NCI-H524 treated with DMSO at 0.1 percent for 48 hours (cell line): ENCODE measurements around the gene ERCC6L2.
A peak's percentile ranks its signal among the peaks of the same experiment; 100 is the strongest.

Experiments
- DNase-seq: peaks from one replicate; lab custom pipeline; 2025; lab: John Stamatoyannopoulos, UW

The ERCC6L2 gene

DNA sequence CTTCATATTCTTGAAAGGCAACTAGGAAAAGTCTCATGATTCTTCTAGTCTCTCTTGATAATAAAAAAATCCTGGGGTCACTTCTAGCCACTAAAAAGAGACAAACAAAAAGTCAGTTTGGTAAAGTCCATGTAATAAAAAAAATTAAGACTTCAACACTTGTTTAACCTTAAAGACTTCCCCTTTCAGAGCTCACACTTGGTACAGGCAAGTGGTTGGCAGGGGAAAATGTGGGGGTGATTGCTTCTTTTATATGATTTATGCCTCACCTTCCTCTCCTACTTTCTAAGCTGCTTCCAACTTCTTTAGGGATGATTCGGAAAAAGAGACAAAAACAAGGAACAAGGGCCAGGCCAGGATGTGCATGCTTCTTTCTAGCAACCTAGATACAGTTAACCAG is 5.1 kb upstream of the ERCC6L2 start:
- no peak for DNase-seq

DNA sequence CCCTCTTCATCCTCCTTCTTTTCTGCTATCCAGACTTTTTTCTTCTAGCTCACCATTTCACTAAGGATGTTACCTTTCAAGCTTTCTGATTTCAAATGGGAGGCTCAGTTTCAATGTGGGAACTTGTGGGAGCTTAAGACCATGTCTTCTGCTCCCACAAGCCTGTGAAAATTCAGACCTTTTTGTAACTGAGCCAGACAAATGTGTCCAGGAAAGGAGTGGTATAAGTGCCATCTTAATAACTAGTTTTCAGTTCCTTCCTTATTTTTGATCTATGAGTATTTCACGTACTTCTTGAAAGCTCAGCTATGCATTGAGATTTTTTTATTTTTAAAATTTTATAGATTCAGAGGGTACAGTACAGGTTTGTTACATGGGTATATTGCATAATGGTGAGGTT is 4.6 kb upstream of the ERCC6L2 start:
- no peak for DNase-seq

DNA sequence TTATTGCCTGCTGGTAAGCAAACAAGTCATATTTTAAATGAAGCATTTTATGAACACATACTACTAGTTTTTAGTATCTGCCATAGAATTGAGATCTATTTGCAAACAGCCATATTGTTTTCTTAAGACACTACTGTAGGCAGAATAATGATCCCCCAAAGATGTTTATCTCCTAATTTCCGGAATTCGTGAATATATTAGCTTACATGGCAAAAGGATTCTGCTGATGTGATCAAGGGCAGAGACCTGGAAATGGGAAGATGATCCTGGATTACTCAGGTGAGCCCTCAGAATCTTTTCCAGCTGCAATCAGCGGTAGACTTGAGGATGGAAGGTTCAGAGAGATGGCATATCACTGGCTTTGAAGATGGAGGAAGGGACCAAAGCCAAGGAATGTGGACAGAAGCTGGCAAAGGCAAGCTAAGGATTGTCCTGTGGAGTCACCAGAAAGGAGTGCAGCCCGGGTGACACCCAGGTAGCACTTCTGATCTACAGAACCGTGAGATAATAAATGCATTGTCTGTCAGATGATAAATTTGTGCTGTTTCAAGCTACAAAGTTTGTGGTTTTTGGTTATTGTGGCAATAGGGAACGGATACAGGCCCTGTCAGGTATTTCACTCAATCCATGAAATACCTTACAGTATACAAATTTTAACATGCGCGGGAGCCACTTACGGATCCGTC is 1.0 kb upstream of the ERCC6L2 start:
- no peak for DNase-seq

DNA sequence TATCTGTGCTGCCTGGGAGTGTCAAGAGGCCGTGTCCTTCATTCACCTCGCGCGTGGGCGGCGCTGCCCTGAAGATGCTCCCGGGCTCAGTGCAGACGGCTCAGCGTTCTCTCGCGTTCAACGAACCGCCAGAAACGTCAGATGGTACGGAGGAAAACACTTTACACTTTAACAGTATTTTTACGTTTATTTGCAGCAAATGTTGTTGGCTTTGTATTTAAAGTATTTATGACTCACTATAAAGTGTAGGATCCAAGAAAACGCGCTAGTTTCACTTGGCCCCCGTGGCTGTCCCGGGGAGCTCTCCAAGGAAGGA is 544 bp upstream of the ERCC6L2 start:
- DNase-seq, result peak; percentile 32

DNA sequence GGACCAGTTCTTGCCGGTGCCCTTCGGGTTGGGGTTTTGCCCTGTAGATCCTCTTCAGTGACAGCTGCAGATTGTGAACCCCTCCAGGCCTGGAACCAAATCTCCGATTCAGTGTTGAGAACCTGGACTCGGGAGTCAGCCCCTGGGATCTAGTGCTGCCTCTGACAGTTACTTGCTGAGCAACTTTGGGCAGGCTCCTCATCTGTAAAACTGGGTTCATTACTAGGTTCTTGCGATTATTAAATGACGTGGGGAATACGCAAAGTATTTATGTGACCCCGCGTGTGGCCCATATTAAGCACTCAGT is 600 bp downstream of the ERCC6L2 start:
- no peak for DNase-seq

DNA sequence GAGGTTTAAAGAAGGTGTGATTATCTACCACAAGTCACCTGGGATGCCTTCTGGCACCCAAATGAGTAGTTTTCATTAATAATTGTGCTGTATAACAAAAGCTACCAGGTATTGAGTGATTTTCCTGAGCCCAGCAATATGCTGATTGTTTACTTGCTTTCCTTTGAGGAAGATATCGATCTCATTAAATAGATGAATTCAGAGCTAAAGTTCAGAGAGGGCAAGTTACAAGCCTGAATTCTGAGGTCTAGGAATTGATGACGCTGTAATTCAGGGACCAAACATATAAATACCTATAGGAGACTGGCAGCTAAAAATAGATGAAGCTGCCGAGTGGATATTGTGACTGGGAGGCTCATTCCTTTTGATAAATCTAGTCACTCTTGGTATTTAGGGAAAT is 1.1 kb downstream of the ERCC6L2 start:
- DNase-seq, result no peak

DNA sequence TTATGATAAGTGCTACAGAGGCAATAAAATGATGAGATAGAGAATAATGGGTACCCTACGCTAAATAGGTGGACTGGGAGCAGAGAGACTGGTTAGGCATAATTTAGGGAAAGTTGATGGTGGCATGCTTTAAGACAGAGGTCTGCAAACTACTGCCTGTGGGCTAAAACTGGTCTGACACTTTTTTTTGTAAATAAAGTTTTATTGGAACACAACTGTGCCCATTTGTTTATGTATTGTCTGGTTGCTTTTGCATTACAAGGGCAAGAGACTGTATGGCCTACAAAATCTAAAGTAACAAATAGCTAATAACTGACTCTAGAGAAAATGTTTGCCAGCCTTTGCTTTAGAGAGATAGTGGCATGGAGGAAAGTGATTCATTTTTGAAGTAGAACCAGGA is 2.5 kb downstream of the ERCC6L2 start:
- DNase-seq, result no peak

DNA sequence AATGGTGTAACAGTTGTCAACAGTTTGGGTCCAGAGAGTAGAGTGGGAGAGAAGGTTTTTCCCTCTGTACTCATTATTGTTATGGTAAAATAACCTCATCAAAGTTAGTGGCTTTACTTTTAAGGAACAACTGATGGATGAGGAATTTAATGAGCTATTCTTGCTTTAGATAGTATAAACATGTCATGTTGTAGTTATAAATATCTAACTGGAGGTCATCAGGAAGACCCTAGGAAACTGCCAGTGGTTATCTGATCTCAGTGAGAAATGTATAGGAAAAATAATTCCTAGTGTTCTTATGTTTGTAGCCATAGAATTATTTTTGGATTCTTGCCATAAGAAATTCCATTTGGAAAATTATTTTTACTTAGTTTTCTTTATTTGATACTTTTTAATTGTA is 4.1 kb downstream of the ERCC6L2 start:
- DNase-seq, result no peak

DNA sequence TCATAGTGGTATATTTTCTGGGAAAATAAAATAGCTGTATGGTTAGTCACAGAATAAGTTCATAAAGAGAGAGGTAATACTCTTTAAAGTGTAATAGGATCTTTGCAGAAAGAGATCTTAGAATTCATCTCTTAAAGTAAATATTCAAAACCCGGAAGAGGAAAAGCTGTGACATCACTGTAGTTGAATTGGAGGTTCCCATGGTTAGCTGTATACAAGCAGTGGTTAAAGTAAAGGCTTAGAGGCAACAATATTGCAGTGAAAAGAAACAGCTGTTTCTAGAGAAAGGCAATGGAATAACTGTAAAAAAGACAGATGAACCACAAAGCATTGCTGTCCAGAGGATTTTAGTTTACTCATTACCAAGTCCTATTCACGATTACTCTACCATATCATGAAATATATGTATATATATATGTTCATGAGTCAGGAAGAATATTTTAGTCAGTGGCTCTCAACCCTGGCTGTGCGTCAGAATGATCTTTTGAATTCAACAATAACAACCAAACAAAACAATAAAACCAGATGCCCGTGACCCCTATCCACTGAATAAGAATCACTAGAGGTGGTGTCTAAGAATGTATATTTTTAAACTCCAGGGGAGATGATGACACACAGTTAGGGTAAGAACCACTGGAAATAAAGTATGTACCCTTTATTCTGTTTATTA is 4.7 kb downstream of the ERCC6L2 start:
- DNase-seq, result no peak

DNA sequence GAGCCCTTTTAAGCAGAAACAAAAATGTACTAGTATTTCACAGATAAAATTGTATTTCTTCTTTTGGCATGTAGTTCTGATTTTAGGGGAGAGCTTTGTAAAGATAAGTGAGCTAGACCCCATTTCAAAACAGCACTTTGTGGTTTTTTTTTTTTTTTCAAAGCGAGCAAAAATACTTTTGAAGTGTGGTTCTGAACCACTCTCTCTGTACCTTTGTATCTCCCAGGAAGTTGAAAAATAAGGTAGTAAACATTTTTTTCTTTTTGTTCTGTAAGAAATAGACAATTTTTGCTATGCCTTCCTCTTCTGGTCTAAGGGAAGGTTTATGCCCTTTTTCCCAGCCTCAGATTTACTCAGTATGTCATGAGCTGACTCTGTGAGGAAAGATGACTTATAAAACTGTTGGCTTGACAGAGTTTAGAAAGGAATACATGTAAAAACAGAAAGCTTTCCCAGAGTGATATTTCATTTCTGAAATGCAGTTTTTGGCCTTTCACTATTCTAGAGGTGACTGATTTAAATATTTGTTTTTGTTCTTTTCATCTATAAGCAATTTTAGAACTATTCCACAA is 12.5 kb downstream of the ERCC6L2 start:
- no peak for DNase-seq

DNA sequence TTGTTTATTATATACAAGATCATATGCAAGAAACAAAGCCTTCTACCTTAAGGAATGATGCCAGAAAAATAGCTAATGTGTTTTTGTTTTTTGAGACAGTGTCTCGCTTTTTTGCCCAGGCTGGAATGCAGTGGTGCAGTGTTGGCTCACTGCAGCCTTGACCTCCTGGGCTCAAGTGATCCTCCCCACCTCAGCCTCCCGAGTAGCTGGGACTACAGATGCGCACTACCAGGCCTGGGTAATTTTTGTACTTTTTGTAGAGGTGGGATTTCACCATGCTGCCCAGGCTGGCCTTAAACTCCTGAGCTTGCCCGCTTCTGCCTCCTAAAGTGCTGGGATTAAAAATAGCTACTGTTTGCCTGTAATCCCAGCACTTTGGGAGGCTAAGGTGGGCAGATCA is 15.1 kb downstream of the ERCC6L2 start:
- DNase-seq, result no peak

DNA sequence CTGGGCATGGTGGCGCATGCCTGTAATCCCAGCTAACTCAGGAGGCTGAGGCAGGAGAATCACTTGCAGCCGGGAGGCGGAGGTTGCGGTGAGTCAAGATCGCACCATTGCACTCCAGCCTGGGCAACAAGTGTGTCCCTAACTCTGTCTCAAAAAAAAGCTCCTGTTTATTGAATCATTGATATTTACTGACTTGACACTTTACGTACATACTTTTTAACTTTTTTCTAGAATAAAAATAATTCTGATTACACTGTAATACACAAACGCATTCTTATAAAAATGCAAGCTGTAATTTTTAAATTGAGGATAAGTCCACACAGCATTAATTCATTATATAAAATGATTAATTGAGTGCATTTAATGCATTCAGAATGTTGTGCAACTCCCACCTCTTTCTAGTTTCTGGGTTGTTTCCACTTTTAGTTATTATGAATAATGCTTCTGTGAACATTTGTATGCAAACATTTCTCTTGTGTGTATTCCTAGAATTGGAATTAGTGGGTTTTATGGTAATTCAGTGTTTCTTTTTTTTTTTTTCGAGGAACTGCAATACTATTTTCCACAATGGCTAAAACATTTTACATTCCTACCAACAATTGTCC is 15.7 kb downstream of the ERCC6L2 start:
- DNase-seq, result no peak

DNA sequence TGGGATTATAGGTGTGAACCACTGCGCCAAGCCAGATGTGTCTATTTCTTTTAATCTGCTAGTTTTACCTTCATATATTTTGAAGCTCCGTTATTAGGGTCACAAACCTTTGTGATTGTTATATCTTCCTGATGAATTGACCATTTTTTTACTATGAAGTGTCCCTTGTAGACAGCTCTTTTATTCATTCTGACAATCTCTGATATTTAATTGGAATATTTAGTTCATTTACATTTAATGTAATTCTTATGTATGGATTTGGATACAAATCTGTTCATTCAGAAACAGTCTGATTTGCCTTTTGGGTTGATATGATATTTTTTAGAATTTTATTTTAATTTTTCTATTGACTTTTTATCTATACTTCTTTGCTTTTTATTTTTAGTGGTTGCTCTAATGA is 17.2 kb downstream of the ERCC6L2 start:
- DNase-seq, result no peak

DNA sequence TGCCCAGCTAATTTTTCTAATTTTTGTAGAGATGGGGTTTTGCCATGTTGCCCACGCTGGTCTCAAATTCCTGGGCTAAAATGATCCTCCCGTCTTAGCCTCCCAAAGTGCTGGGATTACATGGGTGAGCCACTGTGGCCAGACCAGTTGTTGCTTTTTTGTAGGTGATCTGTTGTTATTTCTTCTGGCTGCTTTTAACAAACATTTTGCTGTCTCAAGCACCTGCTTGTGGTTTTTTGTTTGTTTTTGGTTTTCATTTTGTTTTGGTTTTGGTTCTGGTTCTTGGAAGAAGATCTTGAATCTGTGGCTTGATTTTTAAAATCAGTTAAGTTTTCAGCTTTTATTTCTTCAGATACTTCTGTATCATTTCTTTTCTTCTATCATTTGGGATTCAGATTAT is 21.1 kb downstream of the ERCC6L2 start:
- no peak for DNase-seq

DNA sequence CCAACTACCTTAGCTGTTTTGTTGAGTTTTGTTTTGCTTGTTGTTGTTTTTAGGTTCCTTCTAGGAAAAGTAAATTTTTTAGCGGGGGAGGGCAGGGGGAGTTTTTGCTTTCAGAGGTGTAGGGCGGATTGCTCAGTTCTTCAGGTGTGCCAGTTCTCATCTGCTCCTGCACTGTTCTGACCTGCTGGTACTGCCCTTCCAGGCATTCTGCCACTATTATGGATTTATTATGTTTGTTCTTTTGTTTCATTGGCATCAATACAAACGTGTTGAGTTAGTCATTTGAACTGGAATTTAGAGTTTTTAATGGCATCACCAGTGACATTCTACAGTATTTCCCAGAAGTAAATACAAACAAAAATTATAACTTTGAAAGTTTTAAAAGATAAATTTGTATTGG is 26.0 kb downstream of the ERCC6L2 start:
- no peak for DNase-seq

DNA sequence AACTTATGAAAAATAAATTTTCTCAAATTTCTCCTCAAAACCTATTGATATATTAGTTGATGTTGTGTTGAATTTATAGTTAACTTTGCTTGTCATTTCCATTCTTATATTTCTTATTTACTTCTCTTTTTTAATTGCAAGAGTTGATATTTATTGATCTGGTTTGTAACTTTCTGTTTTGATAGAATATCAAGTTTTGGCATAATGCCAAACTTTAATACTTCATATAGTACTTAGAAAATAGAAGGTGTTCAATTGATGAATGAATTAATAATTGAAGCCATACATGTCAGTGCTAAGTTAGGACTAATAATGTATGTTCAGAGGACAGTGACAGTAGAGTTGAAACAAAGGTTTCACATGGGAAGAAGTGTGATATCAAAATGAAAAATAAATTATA is 27.9 kb downstream of the ERCC6L2 start:
- DNase-seq, result no peak

DNA sequence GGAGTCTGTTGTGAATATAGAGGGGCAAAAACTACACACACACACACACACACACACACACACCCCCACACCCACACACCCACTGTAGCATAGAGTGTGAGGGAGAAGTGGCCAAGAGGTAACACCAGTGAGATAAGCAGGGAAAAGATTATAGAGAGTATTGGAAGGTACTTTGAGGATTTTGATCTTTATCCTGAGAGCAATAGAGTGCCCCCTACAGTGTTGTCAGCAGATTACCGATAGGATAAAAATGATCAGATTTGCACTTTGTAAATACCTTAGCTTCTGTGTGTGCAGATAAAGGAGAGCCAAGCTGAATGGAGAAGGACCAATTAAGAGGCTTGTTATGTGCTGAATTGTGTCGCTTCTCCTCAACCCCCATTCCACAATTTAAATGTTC is 32.3 kb downstream of the ERCC6L2 start:
- no peak for DNase-seq

DNA sequence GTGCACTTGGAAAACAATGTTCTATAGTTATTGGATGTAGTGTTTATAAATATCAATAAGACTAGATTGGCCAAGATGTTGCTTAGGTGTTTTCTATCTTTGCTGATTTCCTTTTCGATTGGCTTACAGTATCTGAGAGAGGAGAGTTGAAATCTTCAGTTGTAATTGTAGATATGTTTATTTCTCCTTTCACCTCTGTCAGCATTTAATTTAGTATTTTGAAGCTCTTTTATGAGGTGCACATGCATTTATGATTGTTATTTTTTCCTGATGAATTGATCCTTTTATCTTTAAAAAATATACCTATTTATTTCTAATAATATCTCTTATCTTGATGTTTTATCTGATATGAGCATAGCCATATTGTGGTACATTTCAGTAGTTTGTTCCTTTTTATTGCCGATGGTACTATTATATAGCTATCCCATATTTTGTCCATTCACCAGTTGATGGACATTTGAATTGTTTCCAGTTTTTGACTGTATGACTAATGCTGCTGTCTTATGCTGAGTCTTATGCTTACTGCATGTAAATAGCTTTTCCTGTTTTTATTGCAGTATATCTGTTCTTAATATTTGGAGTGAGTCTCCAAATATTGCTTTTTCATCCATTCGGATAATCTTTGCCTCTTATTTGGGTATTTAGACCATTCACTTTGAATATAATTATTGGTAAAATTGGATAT is 34.7 kb downstream of the ERCC6L2 start:
- no peak for DNase-seq

DNA sequence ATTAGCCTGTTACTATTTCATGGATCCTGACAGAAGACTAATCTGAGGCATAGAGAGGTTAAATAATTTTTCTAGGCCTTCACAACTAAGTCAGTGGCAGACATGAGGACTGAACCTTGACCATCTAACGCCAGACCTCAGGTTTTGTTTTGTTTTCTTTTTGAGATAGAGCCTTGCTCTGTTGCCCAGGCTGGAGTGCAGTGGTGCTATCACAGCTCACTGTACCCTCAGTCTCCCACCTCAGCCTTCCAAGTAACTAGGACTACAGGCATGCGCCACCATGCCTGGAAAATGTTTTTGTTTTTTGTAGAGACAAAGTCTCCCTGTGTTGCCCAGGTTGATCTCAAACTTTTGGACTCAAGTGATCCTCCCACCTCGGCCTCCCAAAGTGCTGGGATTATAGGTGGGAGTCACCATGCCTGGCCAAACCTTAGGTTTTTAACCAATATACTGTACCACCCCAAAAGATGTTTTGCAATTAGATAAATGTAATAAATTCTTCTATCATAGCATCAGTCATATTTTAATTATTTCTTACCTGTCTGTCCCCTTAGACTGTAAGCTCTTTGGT is 35.4 kb downstream of the ERCC6L2 start:
- no peak for DNase-seq

DNA sequence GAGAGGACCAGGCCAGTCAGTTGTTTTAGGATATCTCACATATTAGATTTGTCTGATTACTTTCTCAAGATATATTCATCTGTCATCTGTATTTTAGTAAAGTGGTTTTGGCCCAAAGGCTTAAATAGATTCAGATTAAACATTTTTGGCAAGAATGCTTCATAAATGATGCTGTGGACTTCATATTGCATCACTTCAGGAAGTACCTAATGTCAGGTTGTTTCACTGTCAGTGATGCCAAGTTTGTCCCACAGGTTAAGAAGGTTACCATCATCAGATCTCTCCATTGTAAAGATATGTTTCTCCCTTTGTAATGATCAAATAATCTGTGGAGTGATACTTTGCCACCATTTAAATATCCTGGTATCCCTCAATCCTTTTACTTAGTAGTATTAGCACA is 37.3 kb downstream of the ERCC6L2 start:
- DNase-seq, result no peak

DNA sequence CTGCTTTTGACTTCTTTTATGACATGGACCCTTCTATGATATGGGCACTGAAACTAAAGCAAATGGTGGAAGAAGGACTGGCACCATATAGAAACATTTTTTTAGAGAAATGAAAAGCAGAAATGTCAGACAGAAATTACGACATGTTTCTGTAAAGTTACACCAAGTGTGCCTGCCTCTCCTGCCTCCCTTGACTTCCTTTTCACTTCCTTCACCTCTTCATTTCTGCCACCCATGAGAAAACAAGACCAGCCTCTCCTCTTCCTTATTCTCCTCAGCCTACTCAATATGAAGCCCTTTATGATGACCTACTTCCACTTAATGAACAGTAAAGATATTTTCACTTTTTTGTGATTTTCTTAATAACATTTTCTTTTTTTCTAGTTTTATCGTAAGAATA is 44.5 kb downstream of the ERCC6L2 start:
- DNase-seq, result no peak

DNA sequence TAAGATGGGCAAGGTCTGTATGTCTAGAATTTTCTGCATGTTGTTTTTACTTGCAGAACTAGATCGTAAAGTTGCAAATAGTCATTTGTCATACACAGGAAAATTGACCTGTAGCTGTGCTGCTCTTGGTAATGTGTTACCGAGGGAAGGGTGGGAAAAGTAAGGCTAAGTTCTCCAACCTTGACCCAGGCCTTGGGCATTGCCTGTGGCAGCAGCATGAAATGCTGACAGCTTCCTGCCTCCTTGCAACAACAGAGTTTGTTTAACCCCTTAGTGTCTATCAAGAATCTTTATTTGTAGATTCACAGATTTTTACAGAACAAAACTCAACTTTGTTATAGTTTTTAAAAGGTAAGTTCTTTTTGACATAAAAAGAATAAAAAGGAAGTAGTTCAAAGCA is 48.3 kb downstream of the ERCC6L2 start:
- no peak for DNase-seq

DNA sequence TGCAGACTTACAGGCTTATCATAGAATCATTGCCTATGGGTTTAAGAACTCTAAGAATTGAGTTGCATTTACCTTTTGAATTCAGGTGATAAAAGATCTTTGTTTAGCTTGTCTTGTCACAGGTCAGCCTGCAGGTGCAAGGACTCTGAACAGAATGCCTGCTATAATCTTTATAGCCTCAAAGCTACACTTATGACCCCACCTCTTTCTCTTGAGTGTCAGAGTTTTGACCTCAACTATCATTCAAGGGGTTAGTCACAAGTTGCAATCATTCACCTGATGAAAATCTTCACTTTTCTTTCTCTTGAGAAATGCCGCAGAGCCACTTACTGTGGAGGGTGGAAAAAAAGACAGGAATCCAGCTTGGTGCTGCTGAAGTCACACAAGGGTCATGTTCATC is 49.5 kb downstream of the ERCC6L2 start:
- no peak for DNase-seq
